ENCODE data around the gene ZNF784.

ZNF784 gene

GRCh38 chr19:55667006-55667381, 42.6 kb upstream of the ZNF784 start:
- no peak for TF ChIP-seq CTCF (IDR thresholded peaks at IDR 0.05; ENCODE audit: insufficient read depth, low read length, missing control alignments)
- POLR2A ChIA-PET = no interaction called here
- no peak overlapping the region for H3K4me3 ChIP-seq (ENCODE audit: low read depth, low read length)
- DNase-seq (ENCODE audit: low read depth, low spot score) = no peak
- CTCF ChIA-PET = interaction anchor here (1.9 to 2.3 kb wide), 3 partner anchors 10 to 34 kb away, joined by 4 to 8 read pairs (median 8); no protein-coding TSS in a partner anchor

GRCh38 chr19:55666343-55667005, 42.1 kb upstream of the ZNF784 start:
- no peak overlapping the region for H3K4me3 ChIP-seq (ENCODE audit: low read depth, low read length)
- no peak for TF ChIP-seq CTCF (IDR thresholded peaks at IDR 0.05; ENCODE audit: insufficient read depth, low read length, missing control alignments)
- ChIA-PET CTCF (interaction anchor here (1.1 to 2.3 kb wide), 3 partner anchors 10 to 13 kb away, joined by 3 to 8 read pairs (median 8); no protein-coding TSS in a partner anchor), POLR2A (no interaction called here)
- DNase-seq (ENCODE audit: low read depth, low spot score) = no peak

DNA sequence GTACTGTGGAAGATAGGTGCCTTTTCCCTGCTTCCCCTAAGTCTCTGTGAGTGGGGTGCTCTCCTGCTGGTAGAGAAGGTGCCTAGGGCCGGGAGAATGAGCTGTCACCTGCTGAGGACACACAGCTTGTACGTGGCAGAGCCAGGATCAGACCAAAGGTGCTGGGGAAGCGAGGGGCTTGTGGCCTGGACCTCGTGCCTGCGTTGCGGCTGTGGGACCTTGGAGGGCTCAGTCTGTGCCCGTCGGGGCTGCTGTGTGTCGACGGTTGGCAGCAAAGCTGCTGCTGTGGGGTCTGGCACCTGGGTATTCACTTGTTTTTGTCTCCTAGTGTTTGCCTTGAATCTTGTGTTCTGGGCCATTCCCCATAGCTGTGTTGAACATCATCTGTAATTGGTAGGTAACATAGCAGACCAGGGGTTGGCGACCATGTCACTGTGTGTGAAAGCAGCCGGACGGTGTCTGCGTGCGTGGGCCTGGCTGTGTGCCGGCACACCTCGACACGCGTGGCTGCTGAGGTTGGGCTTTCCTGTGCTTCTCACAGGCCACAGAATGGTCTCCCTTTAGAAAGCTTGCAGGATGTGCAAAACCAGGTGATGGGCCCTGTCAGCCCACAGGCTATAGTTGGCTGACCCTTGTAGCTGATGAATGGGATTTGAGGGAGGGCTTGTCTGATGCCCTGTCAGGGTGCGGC, 39.6 kb upstream of the ZNF784 start:
- CTCF ChIA-PET = interaction anchor here (0.8 to 1.3 kb wide), 5 partner anchors 8 to 13 kb away, joined by 3 to 5 read pairs (median 4); partner anchors contain the start of gene U2AF2
- no peak for TF ChIP-seq CTCF (IDR thresholded peaks at IDR 0.05; ENCODE audit: insufficient read depth, low read length, missing control alignments)
- no peak overlapping the region for H3K4me3 ChIP-seq (ENCODE audit: low read depth, low read length)
- POLR2A ChIA-PET = no interaction called here
- DNase-seq (ENCODE audit: low read depth, low spot score) = no peak

DNA sequence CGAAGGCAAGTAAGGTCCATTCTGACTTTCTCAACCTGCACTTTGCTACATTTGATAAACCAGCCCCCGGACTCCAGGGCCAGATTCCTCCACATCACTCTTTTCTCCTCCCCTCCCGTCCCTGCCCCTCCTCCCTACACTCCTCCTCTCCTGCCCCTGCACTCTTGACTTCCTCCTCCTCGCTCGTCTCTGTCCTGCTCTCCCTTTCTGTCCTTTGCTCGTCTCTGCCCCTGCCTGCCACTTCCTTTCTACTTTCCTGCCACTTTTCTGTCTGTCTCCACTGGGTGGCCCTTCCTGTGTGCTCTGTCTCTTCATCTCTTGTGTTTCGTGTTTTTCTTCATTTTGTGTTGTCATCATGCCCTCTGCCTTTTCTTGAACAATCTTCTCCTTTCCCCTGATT, 37.5 kb upstream of the ZNF784 start:
- H3K4me3 ChIP-seq (ENCODE audit: low read depth, low read length) = no peak overlapping the region
- DNase-seq (ENCODE audit: low read depth, low spot score) = no peak
- no peak for TF ChIP-seq CTCF (IDR thresholded peaks at IDR 0.05; ENCODE audit: insufficient read depth, low read length, missing control alignments)
- POLR2A ChIA-PET = no interaction called here
- CTCF ChIA-PET = no interaction called here

GRCh38 chr19:55660991-55661390, 36.6 kb upstream of the ZNF784 start:
- POLR2A ChIA-PET = no interaction called here
- no peak for TF ChIP-seq CTCF (IDR thresholded peaks at IDR 0.05; ENCODE audit: insufficient read depth, low read length, missing control alignments)
- H3K4me3 ChIP-seq (ENCODE audit: low read depth, low read length) = no peak overlapping the region
- CTCF ChIA-PET = no interaction called here
- no peak for DNase-seq (ENCODE audit: low read depth, low spot score)

- ChIA-PET POLR2A (interaction anchor here (1.0 kb wide), 1 partner anchor 11 kb away, joined by 3 read pairs; no protein-coding TSS in a partner anchor), CTCF (interaction anchor here (1.1 to 5.0 kb wide), 2 partner anchors 9 to 11 kb away, joined by 4 to 32 read pairs; no protein-coding TSS in a partner anchor)
- no peak for DNase-seq (ENCODE audit: low read depth, low spot score)
- H3K4me3 ChIP-seq (ENCODE audit: low read depth, low read length) = no peak overlapping the region
- TF ChIP-seq CTCF (IDR thresholded peaks at IDR 0.05; ENCODE audit: insufficient read depth, low read length, missing control alignments) = no peak
These were observed 36.0 kb upstream of the ZNF784 start for GRCh38 chr19:55660404-55660803.
